HL-60 (cell line): Measurements from ENCODE around the gene SLC5A5.

Experiments
- GABPA ChIP-seq: IDR thresholded peaks from 2 replicates; pipeline ENCODE4 v1.6.1; 2012; ENCODE audit warnings: low read depth
- POLR2AphosphoS5 ChIP-seq: IDR thresholded peaks from 2 replicates; pipeline ENCODE4 v1.6.1; 2012; ENCODE audit warnings: low read depth
- SPI1 ChIP-seq: IDR thresholded peaks from 2 replicates; pipeline ENCODE4 v1.6.1; 2012; ENCODE audit warnings: low read depth, mild to moderate bottlenecking, borderline replicate concordance
- TF ChIP-seq, protein P1 (sequence below): IDR thresholded peaks from one replicate; pipeline ENCODE4 v1.5.1; 2011; ENCODE audit warnings: low read length, control low read depth, inconsistent platforms; ENCODE audit not compliant: insufficient read depth
- TF ChIP-seq, protein P2 (sequence below): IDR thresholded peaks from 2 replicates; pipeline ENCODE4 v1.6.1; 2012; ENCODE audit warnings: low read depth; ENCODE audit not compliant: insufficient replicate concordance

DNA sequence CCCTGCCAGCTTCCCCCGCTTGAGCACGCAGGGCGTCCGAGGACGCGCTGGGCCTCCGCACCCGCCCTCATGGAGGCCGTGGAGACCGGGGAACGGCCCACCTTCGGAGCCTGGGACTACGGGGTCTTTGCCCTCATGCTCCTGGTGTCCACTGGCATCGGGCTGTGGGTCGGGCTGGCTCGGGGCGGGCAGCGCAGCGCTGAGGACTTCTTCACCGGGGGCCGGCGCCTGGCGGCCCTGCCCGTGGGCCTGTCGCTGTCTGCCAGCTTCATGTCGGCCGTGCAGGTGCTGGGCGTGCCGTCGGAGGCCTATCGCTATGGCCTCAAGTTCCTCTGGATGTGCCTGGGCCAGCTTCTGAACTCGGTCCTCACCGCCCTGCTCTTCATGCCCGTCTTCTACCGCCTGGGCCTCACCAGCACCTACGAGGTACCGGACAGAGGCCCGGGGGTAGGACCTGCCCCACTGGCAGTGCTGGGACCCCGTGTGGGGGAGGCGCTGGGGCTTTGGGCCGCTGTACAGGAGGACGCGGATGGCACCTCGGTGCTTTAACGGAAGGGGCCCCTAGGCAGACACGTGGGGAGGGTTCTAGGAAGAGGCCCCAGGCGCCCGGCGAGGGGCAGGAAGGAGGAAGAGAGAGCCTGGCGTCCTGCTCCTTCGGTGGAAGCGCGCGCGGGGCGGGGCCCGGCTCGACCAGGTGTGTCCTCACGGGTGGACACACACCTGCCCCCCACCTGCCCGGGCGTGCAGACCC, 681 bp downstream of the SLC5A5 start:
- TF ChIP-seq, protein P1, sequence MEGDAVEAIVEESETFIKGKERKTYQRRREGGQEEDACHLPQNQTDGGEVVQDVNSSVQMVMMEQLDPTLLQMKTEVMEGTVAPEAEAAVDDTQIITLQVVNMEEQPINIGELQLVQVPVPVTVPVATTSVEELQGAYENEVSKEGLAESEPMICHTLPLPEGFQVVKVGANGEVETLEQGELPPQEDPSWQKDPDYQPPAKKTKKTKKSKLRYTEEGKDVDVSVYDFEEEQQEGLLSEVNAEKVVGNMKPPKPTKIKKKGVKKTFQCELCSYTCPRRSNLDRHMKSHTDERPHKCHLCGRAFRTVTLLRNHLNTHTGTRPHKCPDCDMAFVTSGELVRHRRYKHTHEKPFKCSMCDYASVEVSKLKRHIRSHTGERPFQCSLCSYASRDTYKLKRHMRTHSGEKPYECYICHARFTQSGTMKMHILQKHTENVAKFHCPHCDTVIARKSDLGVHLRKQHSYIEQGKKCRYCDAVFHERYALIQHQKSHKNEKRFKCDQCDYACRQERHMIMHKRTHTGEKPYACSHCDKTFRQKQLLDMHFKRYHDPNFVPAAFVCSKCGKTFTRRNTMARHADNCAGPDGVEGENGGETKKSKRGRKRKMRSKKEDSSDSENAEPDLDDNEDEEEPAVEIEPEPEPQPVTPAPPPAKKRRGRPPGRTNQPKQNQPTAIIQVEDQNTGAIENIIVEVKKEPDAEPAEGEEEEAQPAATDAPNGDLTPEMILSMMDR, result no peak
- TF ChIP-seq, protein P2, sequence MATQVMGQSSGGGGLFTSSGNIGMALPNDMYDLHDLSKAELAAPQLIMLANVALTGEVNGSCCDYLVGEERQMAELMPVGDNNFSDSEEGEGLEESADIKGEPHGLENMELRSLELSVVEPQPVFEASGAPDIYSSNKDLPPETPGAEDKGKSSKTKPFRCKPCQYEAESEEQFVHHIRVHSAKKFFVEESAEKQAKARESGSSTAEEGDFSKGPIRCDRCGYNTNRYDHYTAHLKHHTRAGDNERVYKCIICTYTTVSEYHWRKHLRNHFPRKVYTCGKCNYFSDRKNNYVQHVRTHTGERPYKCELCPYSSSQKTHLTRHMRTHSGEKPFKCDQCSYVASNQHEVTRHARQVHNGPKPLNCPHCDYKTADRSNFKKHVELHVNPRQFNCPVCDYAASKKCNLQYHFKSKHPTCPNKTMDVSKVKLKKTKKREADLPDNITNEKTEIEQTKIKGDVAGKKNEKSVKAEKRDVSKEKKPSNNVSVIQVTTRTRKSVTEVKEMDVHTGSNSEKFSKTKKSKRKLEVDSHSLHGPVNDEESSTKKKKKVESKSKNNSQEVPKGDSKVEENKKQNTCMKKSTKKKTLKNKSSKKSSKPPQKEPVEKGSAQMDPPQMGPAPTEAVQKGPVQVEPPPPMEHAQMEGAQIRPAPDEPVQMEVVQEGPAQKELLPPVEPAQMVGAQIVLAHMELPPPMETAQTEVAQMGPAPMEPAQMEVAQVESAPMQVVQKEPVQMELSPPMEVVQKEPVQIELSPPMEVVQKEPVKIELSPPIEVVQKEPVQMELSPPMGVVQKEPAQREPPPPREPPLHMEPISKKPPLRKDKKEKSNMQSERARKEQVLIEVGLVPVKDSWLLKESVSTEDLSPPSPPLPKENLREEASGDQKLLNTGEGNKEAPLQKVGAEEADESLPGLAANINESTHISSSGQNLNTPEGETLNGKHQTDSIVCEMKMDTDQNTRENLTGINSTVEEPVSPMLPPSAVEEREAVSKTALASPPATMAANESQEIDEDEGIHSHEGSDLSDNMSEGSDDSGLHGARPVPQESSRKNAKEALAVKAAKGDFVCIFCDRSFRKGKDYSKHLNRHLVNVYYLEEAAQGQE, result no peak
- TF ChIP-seq SPI1 (no peak), POLR2AphosphoS5 (no peak), GABPA (no peak)
